Common myeloid progenitor, CD34-positive (primary cell): ENCODE results near the gene VTI1A.
A peak's percentile ranks its signal among the peaks of the same experiment; 100 is the strongest.

Experiments
- CTCF ChIA-PET: fragments of 350-600 bp; sonication (Branson Sonifier 250); formaldehyde crosslinking; loops from one replicate; lab custom pipeline; 2021; ENCODE audit warnings: antibody characterized with exemption; lab: Charles Lee
- POLR2A ChIA-PET: fragments of 350-600 bp; sonication (Branson Sonifier 250); formaldehyde crosslinking; loops from one replicate; lab custom pipeline; 2021; ENCODE audit warnings: antibody characterized with exemption; lab: Charles Lee
- DNase-seq, 3 donors: peaks; one replicate each; pipeline versions ENCODE4 v3.0.0 to v3.0.0-alpha.2; 2013
- H3K27ac ChIP-seq, 2 experiments: 1 replicate in 1 of 2; 2 replicates in 1 of 2; pipeline ENCODE4 v1.7.0; 2013; ENCODE audit warnings: inconsistent platforms in 2 of 2, low read length in 2 of 2, mild to moderate bottlenecking in 2 of 2, low read depth in 1 of 2, moderate library complexity in 1 of 2; ENCODE audit not compliant: severe bottlenecking in 2 of 2, insufficient read depth in 1 of 2, poor library complexity in 1 of 2
- H3K27me3 ChIP-seq, 5 experiments: replicated peaks in 2 of 5; 1 replicate in 3 of 5; 2 replicates in 2 of 5; pipeline versions ENCODE4 v1.6.1 to v1.7.0; 2013; ENCODE audit warnings: low read length in 4 of 5, mild to moderate bottlenecking in 2 of 5, moderate library complexity in 2 of 5, inconsistent platforms in 1 of 5; ENCODE audit not compliant: insufficient read depth in 5 of 5, control insufficient read depth in 4 of 5
- H3K36me3 ChIP-seq, 4 experiments: 1 replicate in 2 of 4; 2 replicates in 2 of 4; pipeline versions ENCODE4 v1.6.1 to v1.7.0; 2013; ENCODE audit warnings: low read length in 3 of 4, control low read depth in 1 of 4, mild to moderate bottlenecking in 1 of 4; ENCODE audit not compliant: control insufficient read depth in 4 of 4, insufficient read depth in 4 of 4
- H3K4me1 ChIP-seq, 4 experiments: 1 replicate in 3 of 4; 2 replicates in 1 of 4; pipeline versions ENCODE4 v1.6.1 to v1.7.1; 2013; ENCODE audit warnings: low read length in 3 of 4, mild to moderate bottlenecking in 3 of 4, control low read depth in 1 of 4, inconsistent platforms in 1 of 4, moderate library complexity in 1 of 4; ENCODE audit not compliant: control insufficient read depth in 4 of 4, insufficient read depth in 4 of 4; ENCODE audit errors: control extremely low read depth in 1 of 4
- H3K4me3 ChIP-seq, 7 experiments: 1 replicate in 4 of 7; 2 replicates in 3 of 7; pipeline versions ENCODE4 v1.5.1 to v1.7.0; 2013; ENCODE audit warnings: mild to moderate bottlenecking in 7 of 7, low read length in 6 of 7, moderate library complexity in 6 of 7, inconsistent platforms in 2 of 7, low read depth in 2 of 7, control low read depth in 1 of 7; ENCODE audit not compliant: insufficient read depth in 4 of 7, control insufficient read depth in 1 of 7; ENCODE audit errors: extremely low read depth in 1 of 7
- H3K9me3 ChIP-seq, 5 experiments: 1 replicate in 4 of 5; 2 replicates in 1 of 5; pipeline versions ENCODE4 v1.6.1 to v1.7.1; 2013; ENCODE audit warnings: low read length in 4 of 5, mild to moderate bottlenecking in 2 of 5, inconsistent platforms in 1 of 5, low read depth in 1 of 5, moderate library complexity in 1 of 5; ENCODE audit not compliant: control insufficient read depth in 4 of 5, insufficient read depth in 2 of 5; ENCODE audit errors: control extremely low read depth in 1 of 5
- WGBS: methylation state at CpG from one replicate; pipeline ENCODE4 v1.1.5; 2013; ENCODE audit not compliant: insufficient coverage; 5-methylcytosine and 5-hydroxymethylcytosine counted together

Gene VTI1A

GRCh38 chr10:112735041-112735695 is 288.2 kb downstream of the VTI1A start:
- H3K4me3 ChIP-seq = no peak overlapping the region
- DNase-seq = no peak
- WGBS = no CpG with 5 or more reads among the region's 4 CpGs
- CTCF ChIA-PET = interaction anchor here (0.6 to 3.1 kb wide), 2 partner anchors 14 to 318 kb away, joined by 3 to 9 read pairs; no protein-coding TSS in a partner anchor
- no peaks in the 10 kb centered on the region for H3K9me3 ChIP-seq
- H3K4me1 ChIP-seq = peaks cover 0 to 14% (median 5%) of the 10 kb centered on the region in 4 experiments
- H3K27ac ChIP-seq = no peak overlapping the region
- POLR2A ChIA-PET = no interaction called here
- H3K36me3 ChIP-seq = peaks cover 0 to 4% (median 2%) of the 10 kb centered on the region in 4 experiments
- H3K27me3 ChIP-seq = no peaks in the 10 kb centered on the region

GRCh38 chr10:112738606-112739591 is 291.9 kb downstream of the VTI1A start:
- no peaks in the 10 kb centered on the region for H3K27me3 ChIP-seq
- CTCF ChIA-PET = interaction anchor here (1.7 kb wide), 1 partner anchor 16 kb away, joined by 6 read pairs; no protein-coding TSS in a partner anchor
- over 99% methylated on average over 10 of the region's 11 CpGs for WGBS
- H3K36me3 ChIP-seq = peaks cover 0 to 4% (median 2%) of the 10 kb centered on the region in 4 experiments
- no peak for DNase-seq
- POLR2A ChIA-PET = no interaction called here
- no peaks in the 10 kb centered on the region for H3K9me3 ChIP-seq
- peaks cover 17 to 37% (median 26%) of the 10 kb centered on the region in 4 experiments for H3K4me1 ChIP-seq
- no peak overlapping the region for H3K27ac ChIP-seq
- no peak overlapping the region for H3K4me3 ChIP-seq

GRCh38 chr10:112739592-112740353 is 292.8 kb downstream of the VTI1A start:
- peaks cover 0 to 4% (median 2%) of the 10 kb centered on the region in 4 experiments for H3K36me3 ChIP-seq
- no peaks in the 10 kb centered on the region for H3K27me3 ChIP-seq
- ChIA-PET CTCF (interaction anchor here (1.7 kb wide), 1 partner anchor 16 kb away, joined by 6 read pairs; no protein-coding TSS in a partner anchor), POLR2A (no interaction called here)
- WGBS = 80% methylated on average over 4 of the region's 6 CpGs
- no peak overlapping the region for H3K27ac ChIP-seq
- no peak overlapping the region for H3K4me3 ChIP-seq
- H3K9me3 ChIP-seq = no peaks in the 10 kb centered on the region
- H3K4me1 ChIP-seq = peaks cover 20 to 45% (median 34%) of the 10 kb centered on the region in 4 experiments
- DNase-seq = no peak

- no CpG with 5 or more reads among the region's 3 CpGs for WGBS
- Histone ChIP-seq H3K4me1 (peaks cover 20 to 45% (median 34%) of the 10 kb centered on the region in 4 experiments), H3K27ac (no peak overlapping the region), H3K4me3 (peak overlapping the region in 2 of 7 experiments; percentile 2 to 40), H3K36me3 (peaks cover 0 to 7% (median 0%) of the 10 kb centered on the region in 4 experiments), H3K27me3 (no peaks in the 10 kb centered on the region), H3K9me3 (no peaks in the 10 kb centered on the region)
- ChIA-PET POLR2A (interaction anchor here (0.6 kb wide), 1 partner anchor 206 kb away, joined by 3 read pairs; no protein-coding TSS in a partner anchor), CTCF (no interaction called here)
- peak in 2 of 3 donors; percentile 6 to 32 for DNase-seq
These were observed 294.9 kb downstream of the VTI1A start for GRCh38 chr10:112741830-112742402.

- CTCF ChIA-PET = interaction anchor here (0.8 to 1.0 kb wide), 4 partner anchors 14 to 224 kb away, joined by 3 to 4 read pairs (median 3); no protein-coding TSS in a partner anchor
- 81% methylated on average over 7 of the region's 12 CpGs for WGBS
- Histone ChIP-seq H3K36me3 (peaks cover 0 to 3% (median 0%) of the 10 kb centered on the region in 4 experiments), H3K4me1 (peaks cover 20 to 45% (median 34%) of the 10 kb centered on the region in 4 experiments), H3K27me3 (no peaks in the 10 kb centered on the region), H3K4me3 (no peak overlapping the region), H3K27ac (no peak overlapping the region), H3K9me3 (no peaks in the 10 kb centered on the region)
- peak; percentile 43 to 88 (median 81) for DNase-seq
- POLR2A ChIA-PET = interaction anchor here (0.6 to 0.9 kb wide), 4 partner anchors 164 to 461 kb away, joined by 3 to 5 read pairs (median 4); no protein-coding TSS in a partner anchor
These were observed 297.4 kb downstream of the VTI1A start for GRCh38 chr10:112744181-112745096.
